ENCODE data around the gene SARDH.

SARDH gene

GRCh38 chr9:133647148-133647547 lies 91.0 kb downstream of the SARDH start:
- no peak for DNase-seq (ENCODE audit: low read depth in 3 of 3)

- DNase-seq (ENCODE audit: low read depth in 3 of 3), result no peak
These were observed 93.0 kb downstream of the SARDH start for GRCh38 chr9:133645021-133645765.

- DNase-seq (ENCODE audit: low read depth in 3 of 3), result no peak
These were observed 94.0 kb downstream of the SARDH start for GRCh38 chr9:133643978-133644760.

GRCh38 chr9:133643362-133643755 lies 94.8 kb downstream of the SARDH start:
- no peak for DNase-seq (ENCODE audit: low read depth in 3 of 3)

GRCh38 chr9:133642708-133643361 lies 95.3 kb downstream of the SARDH start:
- no peak for DNase-seq (ENCODE audit: low read depth in 3 of 3)

- no peak for DNase-seq (ENCODE audit: low read depth in 3 of 3)
These were observed 96.1 kb downstream of the SARDH start for GRCh38 chr9:133641861-133642595.

GRCh38 chr9:133641396-133641655 lies 96.8 kb downstream of the SARDH start:
- DNase-seq (ENCODE audit: low read depth in 3 of 3), result no peak

GRCh38 chr9:133640580-133641395 lies 97.4 kb downstream of the SARDH start:
- DNase-seq (ENCODE audit: low read depth in 3 of 3), result no peak

GRCh38 chr9:133640160-133640559 lies 98.0 kb downstream of the SARDH start:
- no peak for DNase-seq (ENCODE audit: low read depth in 3 of 3)

GRCh38 chr9:133639613-133640012 lies 98.5 kb downstream of the SARDH start:
- no peak for DNase-seq (ENCODE audit: low read depth in 3 of 3)

- no peak for DNase-seq (ENCODE audit: low read depth in 3 of 3)
These were observed 99.4 kb downstream of the SARDH start for GRCh38 chr9:133638711-133639110.

- no peak for DNase-seq (ENCODE audit: low read depth in 3 of 3)
These were observed 100.1 kb downstream of the SARDH start for GRCh38 chr9:133638076-133638475.

GRCh38 chr9:133637451-133638055 lies 100.6 kb downstream of the SARDH start:
- no peak for DNase-seq (ENCODE audit: low read depth in 3 of 3)

- DNase-seq (ENCODE audit: low read depth in 3 of 3), result no peak
These were observed 101.2 kb downstream of the SARDH start for GRCh38 chr9:133636902-133637301.

GRCh38 chr9:133635533-133636531 lies 102.3 kb downstream of the SARDH start, which contains the start of gene DBH:
Gene DBH (plus strand): TSS chr9:133636363. CDS start chr9:133636372, 9 bp downstream.
- no peak for DNase-seq (ENCODE audit: low read depth in 3 of 3)

GRCh38 chr9:133635098-133635497 lies 103.1 kb downstream of the SARDH start:
- no peak for DNase-seq (ENCODE audit: low read depth in 3 of 3)

- no peak for DNase-seq (ENCODE audit: low read depth in 3 of 3)
These were observed 104.0 kb downstream of the SARDH start for GRCh38 chr9:133634081-133634691.

GRCh38 chr9:133633681-133634080 lies 104.5 kb downstream of the SARDH start:
- DNase-seq (ENCODE audit: low read depth in 3 of 3), result no peak

All from stimulated activated CD4-positive, alpha-beta T cell treated with anti-CD3 and anti-CD28 coated beads, TNF-alpha, amount 100 ng/mL, for 24 hours (primary cell).